Body of pancreas (tissue), 4 donors: ENCODE results near the gene SIRPG. TPM values are rescaled to one million over a fixed set of nuclear protein-coding genes. Genes with fewer than 3 reads are reported as not detected.

Experiments used
- ATAC-seq: fragments of 150-250 bp; one replicate; pipeline ENCODE4 v1.9.1; 2016
- DNase-seq, 4 donors: peaks; one replicate each; pipeline ENCODE4 v3.0.0-alpha.2; 2019
- H3K27ac ChIP-seq, 4 donors: fragments of 200-600 bp; sonication (generic); 1 replicate in 3 of 4; 2 replicates in 1 of 4; pipeline versions ENCODE4 v1.5.1 to v1.6.1; 2016 to 2019; ENCODE audit warnings: mild to moderate bottlenecking in 1 of 4, mixed read lengths in 1 of 4, moderate library complexity in 1 of 4
- H3K27me3 ChIP-seq, 2 donors: fragments of 200-600 bp; sonication (generic); one replicate each; pipeline ENCODE4 v1.6.0; 2016; ENCODE audit warnings: mild to moderate bottlenecking in 1 of 2
- H3K36me3 ChIP-seq, 2 donors: fragments of 200-600 bp; sonication (generic); replicated peaks in 1 of 2; 2 replicates each; pipeline ENCODE4 v1.5.1; 2016; ENCODE audit warnings: low read depth in 2 of 2; ENCODE audit not compliant: insufficient read depth in 1 of 2
- H3K4me1 ChIP-seq: fragments of 200-600 bp; sonication (generic); one replicate; pipeline ENCODE4 v1.6.0; 2016
- H3K4me3 ChIP-seq, 2 donors: fragments of 200-600 bp; sonication (generic); 1 replicate in 1 of 2; 2 replicates in 1 of 2; pipeline ENCODE4 v1.5.1; 2016 to 2019
- H3K9me3 ChIP-seq, 3 donors: fragments of 200-600 bp; sonication (generic); 1 replicate in 2 of 3; 2 replicates in 1 of 3; pipeline ENCODE4 v1.5.1; 2016
- CTCF ChIP-seq, 7 experiments: fragments of 450-650 bp in 4 of 7; fragments of 200-600 bp in 3 of 7; sonication (generic) in 3 of 7; IDR thresholded peaks; one replicate each; pipeline ENCODE4 v1.5.1; 2016 to 2019; ENCODE audit warnings: antibody characterized with exemption in 7 of 7
- POLR2A ChIP-seq, 3 donors: fragments of 450-650 bp; IDR thresholded peaks; one replicate each; pipeline ENCODE4 v1.6.1; 2016; ENCODE audit warnings: antibody characterized with exemption in 3 of 3, mild to moderate bottlenecking in 2 of 3
- WGBS, 2 donors: methylation state at CpG; one replicate each; pipeline ENCODE4 v1.1.5; 2017; 5-methylcytosine and 5-hydroxymethylcytosine counted together
- intact Hi-C: fragments of 100-400 bp; cut with DNase I; formaldehyde crosslinking; loops from one replicate; pipeline ENCODE4 v1.15.1; 2023
- total RNA-seq, 2 donors: library from RNA; depleted of rRNA; stranded (reverse); fragments of >200 nt; gene quantifications; one replicate each; pipeline ENCODE4 v1.1.0, GENCODE V29; 2016

The SIRPG gene
- total RNA-seq, 2 donors from 2014 or later: not detected

- intact Hi-C loops: no loop called here
- ATAC-seq (no peak), DNase-seq (no peak)
- Histone ChIP-seq H3K27ac (no peak overlapping the region), H3K27me3 (no peaks in the 10 kb centered on the region), H3K4me3 (no peak overlapping the region), H3K9me3 (no peaks in the 10 kb centered on the region), H3K36me3 (no peaks in the 10 kb centered on the region), H3K4me1 (no peaks in the 10 kb centered on the region)
- no peak for TF ChIP-seq CTCF (IDR thresholded peaks at IDR 0.05)
- no peak for TF ChIP-seq POLR2A (IDR thresholded peaks at IDR 0.05)
- 26 to 39% methylated on average over 1 of the region's 1 CpG for WGBS, 2 donors
Measured at GRCh38 chr20:1667502-1668085, 10.0 kb upstream of the SIRPG start.

- Histone ChIP-seq H3K9me3 (no peaks in the 10 kb centered on the region), H3K36me3 (no peaks in the 10 kb centered on the region), H3K27ac (no peak overlapping the region), H3K4me3 (no peak overlapping the region), H3K4me1 (no peaks in the 10 kb centered on the region), H3K27me3 (no peaks in the 10 kb centered on the region)
- ATAC-seq (no peak), DNase-seq (no peak)
- TF ChIP-seq POLR2A (IDR thresholded peaks at IDR 0.05) (no peak), CTCF (IDR thresholded peaks at IDR 0.05) (no peak)
- WGBS, 2 donors: 66 to 76% methylated on average over 5 of the region's 5 CpGs
- intact Hi-C loops: no loop called here
Measured at GRCh38 chr20:1666802-1667201, 9.2 kb upstream of the SIRPG start.

GRCh38 chr20:1665345-1665744 is 7.8 kb upstream of the SIRPG start:
- H3K27me3 ChIP-seq: no peaks in the 10 kb centered on the region
- no peak overlapping the region for H3K4me3 ChIP-seq
- no peaks in the 10 kb centered on the region for H3K36me3 ChIP-seq
- H3K9me3 ChIP-seq: no peaks in the 10 kb centered on the region
- 81 to 88% methylated on average over 3 of the region's 3 CpGs for WGBS, 2 donors
- TF ChIP-seq POLR2A (IDR thresholded peaks at IDR 0.05): no peak
- H3K27ac ChIP-seq: no peak overlapping the region
- intact Hi-C loops: no loop called here
- DNase-seq (no peak), ATAC-seq (no peak)
- H3K4me1 ChIP-seq: no peaks in the 10 kb centered on the region

- no peaks in the 10 kb centered on the region for H3K27me3 ChIP-seq
- DNase-seq (no peak), ATAC-seq (no peak)
- no peaks in the 10 kb centered on the region for H3K4me1 ChIP-seq
- H3K27ac ChIP-seq: no peak overlapping the region
- 56 to 61% methylated on average over 3 to 5 of the region's 5 CpGs for WGBS, 2 donors
- intact Hi-C loops: no loop called here
- H3K36me3 ChIP-seq: no peaks in the 10 kb centered on the region
- TF ChIP-seq POLR2A (IDR thresholded peaks at IDR 0.05): no peak
- TF ChIP-seq CTCF (IDR thresholded peaks at IDR 0.05): no peak
- H3K4me3 ChIP-seq: no peak overlapping the region
- no peaks in the 10 kb centered on the region for H3K9me3 ChIP-seq
Measured at GRCh38 chr20:1664911-1665310, 7.3 kb upstream of the SIRPG start.

- Histone ChIP-seq H3K27me3 (no peaks in the 10 kb centered on the region), H3K36me3 (no peaks in the 10 kb centered on the region), H3K27ac (no peak overlapping the region), H3K4me3 (no peak overlapping the region), H3K9me3 (no peaks in the 10 kb centered on the region), H3K4me1 (no peaks in the 10 kb centered on the region)
- intact Hi-C loops: no loop called here
- 24 to 25% methylated on average over 2 of the region's 2 CpGs for WGBS, 2 donors
- no peak for DNase-seq
- TF ChIP-seq POLR2A (IDR thresholded peaks at IDR 0.05) (no peak), CTCF (IDR thresholded peaks at IDR 0.05) (no peak)
- ATAC-seq: no peak
Measured at GRCh38 chr20:1663917-1664316, 6.3 kb upstream of the SIRPG start.
